ENCODE results near the gene KRTAP5-1.
"Not testable (repeated sequence)": the region's sequence is repeated elsewhere in the genome, so short reads cannot be mapped to it uniquely, and the experiment has no call there.

Gene KRTAP5-1

DNA sequence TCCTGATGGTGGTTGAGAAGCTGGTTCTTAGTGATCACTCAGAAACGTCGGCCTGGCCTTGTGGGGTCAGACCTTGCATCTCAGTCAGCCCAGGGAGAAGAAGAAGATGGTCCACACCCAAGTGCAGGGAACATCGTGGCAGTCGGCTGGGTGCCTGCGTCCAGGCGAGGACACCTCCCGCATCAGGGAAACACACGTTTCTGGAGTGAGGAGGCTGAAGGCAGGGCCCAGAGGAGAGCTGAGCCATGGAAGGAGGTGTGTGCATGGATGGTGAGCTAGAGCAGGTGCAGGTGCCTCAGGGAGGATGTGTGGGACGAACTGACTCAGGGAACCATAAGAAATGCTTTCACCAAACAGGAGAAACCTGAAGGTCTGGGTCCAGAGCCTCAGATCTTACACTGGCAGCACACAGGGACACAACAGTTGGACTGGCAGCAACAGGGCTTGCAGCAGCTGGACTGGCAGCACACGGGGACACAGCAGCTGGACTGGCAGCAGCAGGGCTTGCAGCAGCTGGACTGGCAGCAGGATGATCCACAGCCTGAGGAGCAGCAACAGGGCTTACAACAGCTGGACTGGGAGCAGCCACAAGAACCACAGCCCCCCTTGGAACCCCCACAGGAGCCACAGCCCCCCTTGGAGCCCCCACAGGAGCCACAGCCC lies 12.4 kb upstream of the KRTAP5-1 start:
- Histone ChIP-seq H3K9me2 (replicated peaks; ENCODE audit: insufficient read depth, low read length) (no peaks in the 10 kb centered on the region), H3K4me3 (ENCODE audit: low read length) (no peak overlapping the region), H3K36me3 (replicated peaks; ENCODE audit: insufficient read depth, low read length) (no peaks in the 10 kb centered on the region), H4K20me1 (ENCODE audit: insufficient read depth, low read length) (no peaks in the 10 kb centered on the region; the same call in 1 of the 2 replicates), H3K4me2 (ENCODE audit: low read depth, low read length) (no peak overlapping the region), H3K27me3 (replicated peaks; ENCODE audit: insufficient read depth, low read length) (peaks cover 98% of the 10 kb centered on the region), H3K4me1 (ENCODE audit: low read length) (no peaks in the 10 kb centered on the region), H3K9ac (ENCODE audit: low read length) (no peak overlapping the region), H3K9me3 (replicated peaks; ENCODE audit: insufficient read depth, low read length) (no peaks in the 10 kb centered on the region), H3F3A (ENCODE audit: insufficient read depth, low read length) (no peaks in the 10 kb centered on the region), H2AFZ (ENCODE audit: low read length) (no peak overlapping the region), H3K79me2 (ENCODE audit: low read length) (no peaks in the 10 kb centered on the region), H3K27ac (ENCODE audit: low read length) (no peak overlapping the region)
- TF ChIP-seq, protein P1, sequence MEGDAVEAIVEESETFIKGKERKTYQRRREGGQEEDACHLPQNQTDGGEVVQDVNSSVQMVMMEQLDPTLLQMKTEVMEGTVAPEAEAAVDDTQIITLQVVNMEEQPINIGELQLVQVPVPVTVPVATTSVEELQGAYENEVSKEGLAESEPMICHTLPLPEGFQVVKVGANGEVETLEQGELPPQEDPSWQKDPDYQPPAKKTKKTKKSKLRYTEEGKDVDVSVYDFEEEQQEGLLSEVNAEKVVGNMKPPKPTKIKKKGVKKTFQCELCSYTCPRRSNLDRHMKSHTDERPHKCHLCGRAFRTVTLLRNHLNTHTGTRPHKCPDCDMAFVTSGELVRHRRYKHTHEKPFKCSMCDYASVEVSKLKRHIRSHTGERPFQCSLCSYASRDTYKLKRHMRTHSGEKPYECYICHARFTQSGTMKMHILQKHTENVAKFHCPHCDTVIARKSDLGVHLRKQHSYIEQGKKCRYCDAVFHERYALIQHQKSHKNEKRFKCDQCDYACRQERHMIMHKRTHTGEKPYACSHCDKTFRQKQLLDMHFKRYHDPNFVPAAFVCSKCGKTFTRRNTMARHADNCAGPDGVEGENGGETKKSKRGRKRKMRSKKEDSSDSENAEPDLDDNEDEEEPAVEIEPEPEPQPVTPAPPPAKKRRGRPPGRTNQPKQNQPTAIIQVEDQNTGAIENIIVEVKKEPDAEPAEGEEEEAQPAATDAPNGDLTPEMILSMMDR (IDR thresholded peaks at IDR 0.05; ENCODE audit: low read length): no peak
- TF ChIP-seq EZH2phosphoT487 (IDR thresholded peaks at IDR 0.05; ENCODE audit: low read length) (no peak), EZH2 (optimal IDR thresholded peaks at IDR 0.05; ENCODE audit: low read depth, low read length) (no peak)
- DNase-seq: no peak

DNA sequence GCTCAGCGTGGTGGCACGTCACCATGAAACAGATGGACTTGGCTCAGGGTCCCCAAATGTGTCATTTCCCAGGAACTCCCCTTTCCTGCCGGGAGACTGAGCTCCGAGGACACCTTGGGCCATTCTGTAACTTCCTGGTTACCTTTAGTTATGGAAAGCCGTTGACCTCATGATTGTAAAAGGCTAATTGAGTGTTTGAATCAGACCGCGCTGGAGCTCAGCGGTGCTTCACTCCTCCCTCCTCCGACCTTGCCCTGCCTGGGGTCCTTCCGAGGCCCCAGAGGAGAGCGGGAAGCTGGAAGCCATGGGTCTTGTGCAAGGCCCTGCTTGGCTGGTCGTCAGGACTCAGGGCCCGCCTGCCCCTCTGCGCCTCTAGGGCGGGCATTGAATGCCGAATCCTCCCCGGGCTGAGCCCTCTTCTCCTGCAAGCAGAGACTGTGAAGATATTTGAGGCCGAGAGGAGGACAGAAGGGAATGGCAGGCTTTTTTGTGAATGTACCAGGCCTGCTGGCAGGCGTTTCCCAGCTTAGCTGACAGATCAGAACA lies 11.6 kb upstream of the KRTAP5-1 start:
- H3K79me2 ChIP-seq (ENCODE audit: low read length); H3K9ac ChIP-seq (ENCODE audit: low read length); H3F3A ChIP-seq (ENCODE audit: insufficient read depth, low read length); H3K4me3 ChIP-seq (ENCODE audit: low read length); H3K9me3 ChIP-seq (replicated peaks; ENCODE audit: insufficient read depth, low read length); H3K9me2 ChIP-seq (replicated peaks; ENCODE audit: insufficient read depth, low read length); H3K4me2 ChIP-seq (ENCODE audit: low read depth, low read length); H4K20me1 ChIP-seq (ENCODE audit: insufficient read depth, low read length); H3K4me1 ChIP-seq (ENCODE audit: low read length); DNase-seq; H2AFZ ChIP-seq (ENCODE audit: low read length); H3K27ac ChIP-seq (ENCODE audit: low read length); H3K36me3 ChIP-seq (replicated peaks; ENCODE audit: insufficient read depth, low read length): not testable (repeated sequence)
- H3K27me3 ChIP-seq (replicated peaks; ENCODE audit: insufficient read depth, low read length): peaks cover 98% of the 10 kb centered on the region

DNA sequence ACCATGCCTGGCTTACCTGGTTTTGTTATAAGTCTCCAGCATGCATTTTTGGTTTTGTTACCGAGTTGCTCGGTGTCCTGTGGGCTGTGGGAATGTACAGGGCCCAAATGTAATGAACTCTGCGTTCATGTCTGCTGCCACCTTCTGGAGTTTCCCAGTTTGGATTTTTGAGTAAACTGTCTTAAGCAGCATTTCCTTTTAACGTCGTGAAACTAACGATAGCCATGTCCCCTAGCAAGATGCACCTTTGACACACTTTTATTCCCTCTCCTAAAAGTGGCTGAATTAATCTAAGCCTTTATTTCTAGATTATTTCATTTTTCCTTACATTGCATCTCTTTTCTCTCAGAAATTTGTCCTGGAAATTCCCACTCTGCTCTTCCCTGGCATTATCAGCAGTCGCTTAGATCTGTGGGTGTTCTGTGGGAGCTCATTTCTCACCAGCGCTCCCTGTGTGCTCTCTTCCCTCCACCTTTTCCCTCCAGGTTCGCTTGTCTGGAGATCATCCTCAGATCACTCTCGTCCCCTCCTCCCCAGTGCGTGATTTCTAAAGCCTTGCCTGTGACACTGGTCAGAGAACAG lies 11.0 kb upstream of the KRTAP5-1 start:
- not testable (repeated sequence) for H3K4me2 ChIP-seq (ENCODE audit: low read depth, low read length); H3K36me3 ChIP-seq (replicated peaks; ENCODE audit: insufficient read depth, low read length); H3F3A ChIP-seq (ENCODE audit: insufficient read depth, low read length); H3K9ac ChIP-seq (ENCODE audit: low read length); H4K20me1 ChIP-seq (ENCODE audit: insufficient read depth, low read length); H3K4me1 ChIP-seq (ENCODE audit: low read length); H3K9me3 ChIP-seq (replicated peaks; ENCODE audit: insufficient read depth, low read length); H3K79me2 ChIP-seq (ENCODE audit: low read length); H3K9me2 ChIP-seq (replicated peaks; ENCODE audit: insufficient read depth, low read length); H3K4me3 ChIP-seq (ENCODE audit: low read length); H3K27ac ChIP-seq (ENCODE audit: low read length); DNase-seq; H2AFZ ChIP-seq (ENCODE audit: low read length)
- H3K27me3 ChIP-seq (replicated peaks; ENCODE audit: insufficient read depth, low read length): peaks cover 98% of the 10 kb centered on the region

DNA sequence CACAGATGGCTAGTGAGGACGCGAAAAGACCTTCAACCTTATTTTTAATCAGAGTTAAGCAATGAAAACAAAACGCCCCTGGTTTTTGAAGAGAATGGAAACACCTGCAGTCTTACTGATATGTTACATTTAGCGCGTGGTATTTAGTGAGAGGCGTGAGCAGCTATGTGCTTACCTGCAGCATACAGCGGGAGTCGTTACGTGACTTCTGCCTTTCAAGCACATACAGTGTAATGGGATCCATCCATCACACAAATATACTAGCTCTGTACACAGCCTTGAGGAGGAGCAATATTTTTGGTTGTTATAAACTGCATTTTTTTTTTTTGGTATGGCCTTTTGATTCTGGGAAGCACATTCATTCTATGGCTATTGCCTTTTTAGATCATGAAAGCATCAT lies 7.5 kb upstream of the KRTAP5-1 start:
- no peaks in the 10 kb centered on the region for H3K4me1 ChIP-seq (ENCODE audit: low read length)
- H3K79me2 ChIP-seq (ENCODE audit: low read length): no peaks in the 10 kb centered on the region
- H3K9ac ChIP-seq (ENCODE audit: low read length): no peak overlapping the region
- no peak for DNase-seq
- no peaks in the 10 kb centered on the region for H3K36me3 ChIP-seq (replicated peaks; ENCODE audit: insufficient read depth, low read length)
- H3F3A ChIP-seq (ENCODE audit: insufficient read depth, low read length): no peaks in the 10 kb centered on the region
- no peaks in the 10 kb centered on the region for H4K20me1 ChIP-seq (ENCODE audit: insufficient read depth, low read length)
- H2AFZ ChIP-seq (ENCODE audit: low read length): no peak overlapping the region
- H3K4me2 ChIP-seq (ENCODE audit: low read depth, low read length): no peak overlapping the region
- H3K9me2 ChIP-seq (replicated peaks; ENCODE audit: insufficient read depth, low read length): no peaks in the 10 kb centered on the region
- no peak overlapping the region for H3K27ac ChIP-seq (ENCODE audit: low read length)
- H3K27me3 ChIP-seq (replicated peaks; ENCODE audit: insufficient read depth, low read length): peaks cover 98% of the 10 kb centered on the region
- no peaks in the 10 kb centered on the region for H3K9me3 ChIP-seq (replicated peaks; ENCODE audit: insufficient read depth, low read length)
- no peak overlapping the region for H3K4me3 ChIP-seq (ENCODE audit: low read length)
- TF ChIP-seq EZH2phosphoT487 (IDR thresholded peaks at IDR 0.05; ENCODE audit: low read length) (no peak), EZH2 (optimal IDR thresholded peaks at IDR 0.05; ENCODE audit: low read depth, low read length) (no peak)
- TF ChIP-seq, protein P1 (IDR thresholded peaks at IDR 0.05; ENCODE audit: low read length): no peak

Data from MM.1S (cell line).